A549 (cell line): ENCODE measurements around the gene ARID1B.

Experiments used
- CBX2 ChIP-seq: fragments of 200-600 bp; sonication (generic); IDR thresholded peaks from 2 replicates; pipeline ENCODE4 v1.6.1; 2016; ENCODE audit warnings: low read depth, mild to moderate bottlenecking, borderline replicate concordance
- CTCF ChIP-seq: fragments of >200 bp; sonication (Bioruptor Twin); formaldehyde crosslinking; IDR thresholded peaks from 3 replicates; pipeline ENCODE4 v1.5.1; 2016
- FOSB ChIP-seq: fragments of 250-450 bp; sonication (Bioruptor Pico); IDR thresholded peaks from 2 replicates; pipeline ENCODE4 v1.5.0; 2020; ENCODE audit warnings: mild to moderate bottlenecking, moderate library complexity
- HOXA7 ChIP-seq: fragments of 250-450 bp; sonication (Bioruptor Pico); IDR thresholded peaks from 2 replicates; pipeline ENCODE4 v1.5.0; 2020; ENCODE audit warnings: mild to moderate bottlenecking, moderate library complexity
- JUN ChIP-seq, 2 experiments: fragments of >200 bp; sonication (Bioruptor Twin); formaldehyde crosslinking; IDR thresholded peaks; 2 replicates in 1 of 2; 3 replicates in 1 of 2; pipeline ENCODE4 v1.6.1; 2016 to 2017
- MAFK ChIP-seq: fragments of 450-650 bp; IDR thresholded peaks from 2 replicates; pipeline ENCODE4 v1.6.1; 2014; ENCODE audit not compliant: partially characterized antibody
- MAZ ChIP-seq: fragments of 150-350 bp; IDR thresholded peaks from 2 replicates; pipeline ENCODE4 v1.6.1; 2014; ENCODE audit warnings: antibody characterized with exemption, low read depth, low read length, borderline replicate concordance
- NFE2L2 ChIP-seq: fragments of 150-350 bp; conservative IDR thresholded peaks from 2 replicates; pipeline ENCODE4 v1.6.1; 2014; ENCODE audit warnings: low read length
- POLR2AphosphoS2 ChIP-seq: conservative IDR thresholded peaks from 2 replicates; pipeline ENCODE4 v1.6.1; 2012; ENCODE audit warnings: low read length, improper control_type of control experiment, inconsistent platforms
- REST ChIP-seq: fragments of 200-600 bp; sonication (generic); IDR thresholded peaks from 2 replicates; pipeline ENCODE4 v1.6.1; 2016; ENCODE audit warnings: antibody characterized with exemption, mild to moderate bottlenecking, moderate library complexity
- TP53 ChIP-seq: fragments of 250-450 bp; sonication (Bioruptor Pico); IDR thresholded peaks from 2 replicates; pipeline ENCODE4 v1.5.0; 2021; ENCODE audit warnings: mild to moderate bottlenecking, moderate library complexity
- USF2 ChIP-seq: fragments of 450-650 bp; IDR thresholded peaks from 2 replicates; pipeline ENCODE4 v1.6.1; 2014; ENCODE audit warnings: antibody characterized with exemption
- ZC3H11A ChIP-seq: fragments of 450-650 bp; IDR thresholded peaks from 2 replicates; pipeline ENCODE4 v1.6.1; 2014; ENCODE audit warnings: antibody characterized with exemption, mild to moderate bottlenecking

- TF ChIP-seq POLR2AphosphoS2 (no peak), JUN (IDR thresholded peaks at IDR 0.05) (no peak), CTCF (no peak), REST (no peak), TP53 (CRISPR knock-in tag) (no peak), CBX2 (no peak), ZC3H11A (no peak), MAFK (no peak), HOXA7 (CRISPR knock-in tag) (no peak), NFE2L2 (no peak), USF2 (no peak), MAZ (no peak), FOSB (CRISPR knock-in tag) (no peak)
Observed at GRCh38 chr6:157019733-157020132, 242.6 kb downstream of the ARID1B start.
